ENCODE data around the gene BLOC1S5.

The BLOC1S5 gene

GRCh38 chr6:7997286-7997685 is 66.9 kb downstream of the BLOC1S5 start:
- Histone ChIP-seq H3K9me3 (ENCODE audit: insufficient read depth, low read depth, low read length) (no peaks in the 10 kb centered on the region), H3K27me3 (ENCODE audit: insufficient read depth, low read length, poor library complexity, severe bottlenecking) (no peaks in the 10 kb centered on the region), H3K4me1 (ENCODE audit: insufficient read depth, low read length, poor library complexity, severe bottlenecking) (no peaks in the 10 kb centered on the region), H2AFZ (ENCODE audit: low read length) (no peak overlapping the region), H3K9me2 (replicated peaks; ENCODE audit: low read depth, low read length) (no peaks in the 10 kb centered on the region), H4K20me1 (ENCODE audit: insufficient read depth, low read length, poor library complexity, severe bottlenecking) (no peaks in the 10 kb centered on the region), H3K79me2 (ENCODE audit: insufficient read depth, low read length) (no peaks in the 10 kb centered on the region), H3K4me3 (ENCODE audit: low read length, poor library complexity, severe bottlenecking) (no peak overlapping the region), H3F3A (ENCODE audit: low read depth) (no peaks in the 10 kb centered on the region), H3K9ac (ENCODE audit: low read depth, low read length, poor library complexity, severe bottlenecking) (no peak overlapping the region), H3K36me3 (ENCODE audit: insufficient read depth, low read length) (no peaks in the 10 kb centered on the region), H3K4me2 (ENCODE audit: low read depth, low read length, poor library complexity, severe bottlenecking) (no peak overlapping the region)
- no peak for TF ChIP-seq CTCF (conservative IDR thresholded peaks at IDR 0.05; ENCODE audit: low read length)

- no peaks in the 10 kb centered on the region for H3K9me3 ChIP-seq (ENCODE audit: insufficient read depth, low read depth, low read length)
- no peak overlapping the region for H2AFZ ChIP-seq (ENCODE audit: low read length)
- no peaks in the 10 kb centered on the region for H3K79me2 ChIP-seq (ENCODE audit: insufficient read depth, low read length)
- TF ChIP-seq CTCF (conservative IDR thresholded peaks at IDR 0.05; ENCODE audit: low read length) (no peak), EZH2phosphoT487 (IDR thresholded peaks at IDR 0.05; ENCODE audit: borderline replicate concordance) (no peak)
- H3K36me3 ChIP-seq (ENCODE audit: insufficient read depth, low read length): no peaks in the 10 kb centered on the region
- no peaks in the 10 kb centered on the region for H4K20me1 ChIP-seq (ENCODE audit: insufficient read depth, low read length, poor library complexity, severe bottlenecking)
- H3F3A ChIP-seq (ENCODE audit: low read depth): no peaks in the 10 kb centered on the region
- no peaks in the 10 kb centered on the region for H3K9me2 ChIP-seq (replicated peaks; ENCODE audit: low read depth, low read length)
- H3K4me3 ChIP-seq (ENCODE audit: low read length, poor library complexity, severe bottlenecking): no peak overlapping the region
- H3K27me3 ChIP-seq (ENCODE audit: insufficient read depth, low read length, poor library complexity, severe bottlenecking): no peaks in the 10 kb centered on the region
- no peak overlapping the region for H3K9ac ChIP-seq (ENCODE audit: low read depth, low read length, poor library complexity, severe bottlenecking)
- H3K4me1 ChIP-seq (ENCODE audit: insufficient read depth, low read length, poor library complexity, severe bottlenecking): no peaks in the 10 kb centered on the region
- no peak overlapping the region for H3K4me2 ChIP-seq (ENCODE audit: low read depth, low read length, poor library complexity, severe bottlenecking)
These were observed 67.6 kb downstream of the BLOC1S5 start for GRCh38 chr6:7996538-7997111.

DNA sequence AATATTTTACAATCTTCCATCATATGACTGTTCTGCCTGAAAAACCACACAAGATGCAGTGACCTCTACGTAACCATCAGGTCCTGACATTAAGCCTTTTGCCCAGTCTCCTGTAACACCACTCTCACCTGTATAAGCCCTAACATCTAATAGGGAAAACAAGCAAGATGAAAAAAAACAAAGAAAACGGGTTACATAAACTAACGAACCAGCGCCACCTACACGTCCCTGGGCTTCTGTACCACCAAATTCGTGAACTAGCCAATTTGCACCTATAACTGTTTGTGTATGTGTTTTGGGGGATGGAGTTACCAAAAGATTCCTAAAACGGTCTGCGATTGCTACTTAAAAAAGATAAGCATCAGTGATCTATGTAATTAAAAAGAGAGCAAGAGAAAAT is 70.2 kb downstream of the BLOC1S5 start:
- Histone ChIP-seq H3K27me3 (ENCODE audit: insufficient read depth, low read length, poor library complexity, severe bottlenecking) (no peaks in the 10 kb centered on the region), H3K9me2 (replicated peaks; ENCODE audit: low read depth, low read length) (no peaks in the 10 kb centered on the region), H3K9ac (ENCODE audit: low read depth, low read length, poor library complexity, severe bottlenecking) (no peak overlapping the region), H3K36me3 (ENCODE audit: insufficient read depth, low read length) (no peaks in the 10 kb centered on the region), H2AFZ (ENCODE audit: low read length) (no peak overlapping the region), H4K20me1 (ENCODE audit: insufficient read depth, low read length, poor library complexity, severe bottlenecking) (no peaks in the 10 kb centered on the region), H3K4me3 (ENCODE audit: low read length, poor library complexity, severe bottlenecking) (no peak overlapping the region), H3F3A (ENCODE audit: low read depth) (no peaks in the 10 kb centered on the region), H3K79me2 (ENCODE audit: insufficient read depth, low read length) (no peaks in the 10 kb centered on the region), H3K4me2 (ENCODE audit: low read depth, low read length, poor library complexity, severe bottlenecking) (no peak overlapping the region), H3K4me1 (ENCODE audit: insufficient read depth, low read length, poor library complexity, severe bottlenecking) (no peaks in the 10 kb centered on the region), H3K9me3 (ENCODE audit: insufficient read depth, low read depth, low read length) (no peaks in the 10 kb centered on the region)
- TF ChIP-seq EZH2phosphoT487 (IDR thresholded peaks at IDR 0.05; ENCODE audit: borderline replicate concordance) (no peak), CTCF (conservative IDR thresholded peaks at IDR 0.05; ENCODE audit: low read length) (peak; percentile 27; the same call in 1 of the 2 replicates)
